Measurements from ENCODE around the gene SRC.

Gene SRC

DNA sequence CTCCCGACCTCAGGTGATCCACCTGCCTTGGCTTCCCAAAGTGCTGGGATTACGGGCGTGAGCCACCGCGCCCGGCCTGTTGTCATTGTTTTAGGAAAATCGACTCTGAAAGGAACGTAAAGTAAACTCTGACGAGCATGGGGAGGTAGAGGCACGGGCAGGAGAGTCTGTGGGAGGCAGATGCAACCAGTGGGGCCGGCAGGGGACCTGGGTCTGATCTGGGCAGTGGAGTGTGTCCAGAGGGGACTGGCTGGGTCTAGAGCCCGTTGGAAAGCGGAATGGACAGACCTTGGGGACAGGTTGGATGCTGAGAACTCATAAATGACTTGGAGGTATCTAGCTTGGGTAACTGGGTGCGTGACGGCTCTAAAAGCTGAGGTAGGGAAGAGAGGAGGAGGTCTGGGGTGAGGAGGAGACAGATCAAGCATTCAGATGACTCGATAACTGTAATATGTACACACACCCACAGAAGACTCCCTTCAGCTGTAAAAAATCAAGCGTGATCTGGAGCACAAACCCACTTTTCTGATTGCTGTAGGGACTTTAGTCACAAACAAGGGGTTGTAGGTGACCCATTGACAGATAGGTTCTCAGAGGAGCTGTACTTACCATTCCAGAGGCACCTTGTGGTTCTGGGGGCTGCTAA, 34.1 kb upstream of the SRC start:
- H3K4me3 ChIP-seq (ENCODE audit: insufficient read depth, low read length, poor library complexity, severe bottlenecking): no peak overlapping the region
- H3K27ac ChIP-seq (ENCODE audit: low read depth, low read length): no peak overlapping the region
- no peaks in the 10 kb centered on the region for H4K20me1 ChIP-seq (ENCODE audit: low read depth, low read length)
- no peaks in the 10 kb centered on the region; the same call in 1 of the 2 replicates for H3K79me2 ChIP-seq (ENCODE audit: insufficient read depth, low read length)
- no peaks in the 10 kb centered on the region for H3K9me3 ChIP-seq (ENCODE audit: insufficient read depth, low read length)
- no peaks in the 10 kb centered on the region for H3K36me3 ChIP-seq (ENCODE audit: low read length)
- H3K4me2 ChIP-seq (ENCODE audit: low read depth, low read length, poor library complexity, severe bottlenecking): no peak overlapping the region
- H3K9ac ChIP-seq (ENCODE audit: low read length): no peak overlapping the region
- H2AFZ ChIP-seq (ENCODE audit: low read depth, low read length, severe bottlenecking): no peak overlapping the region
- H3K27me3 ChIP-seq (ENCODE audit: low read length): no peaks in the 10 kb centered on the region
- TF ChIP-seq, protein P1, sequence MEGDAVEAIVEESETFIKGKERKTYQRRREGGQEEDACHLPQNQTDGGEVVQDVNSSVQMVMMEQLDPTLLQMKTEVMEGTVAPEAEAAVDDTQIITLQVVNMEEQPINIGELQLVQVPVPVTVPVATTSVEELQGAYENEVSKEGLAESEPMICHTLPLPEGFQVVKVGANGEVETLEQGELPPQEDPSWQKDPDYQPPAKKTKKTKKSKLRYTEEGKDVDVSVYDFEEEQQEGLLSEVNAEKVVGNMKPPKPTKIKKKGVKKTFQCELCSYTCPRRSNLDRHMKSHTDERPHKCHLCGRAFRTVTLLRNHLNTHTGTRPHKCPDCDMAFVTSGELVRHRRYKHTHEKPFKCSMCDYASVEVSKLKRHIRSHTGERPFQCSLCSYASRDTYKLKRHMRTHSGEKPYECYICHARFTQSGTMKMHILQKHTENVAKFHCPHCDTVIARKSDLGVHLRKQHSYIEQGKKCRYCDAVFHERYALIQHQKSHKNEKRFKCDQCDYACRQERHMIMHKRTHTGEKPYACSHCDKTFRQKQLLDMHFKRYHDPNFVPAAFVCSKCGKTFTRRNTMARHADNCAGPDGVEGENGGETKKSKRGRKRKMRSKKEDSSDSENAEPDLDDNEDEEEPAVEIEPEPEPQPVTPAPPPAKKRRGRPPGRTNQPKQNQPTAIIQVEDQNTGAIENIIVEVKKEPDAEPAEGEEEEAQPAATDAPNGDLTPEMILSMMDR (IDR thresholded peaks at IDR 0.05; ENCODE audit: insufficient read depth, low read length, poor library complexity, severe bottlenecking): no peak
- no peak for TF ChIP-seq EZH2phosphoT487 (conservative IDR thresholded peaks at IDR 0.05; ENCODE audit: low read length)
- H3F3A ChIP-seq (ENCODE audit: insufficient read depth): no peaks in the 10 kb centered on the region
- H3K9me2 ChIP-seq (replicated peaks; ENCODE audit: insufficient read depth, low read length): no peaks in the 10 kb centered on the region

DNA sequence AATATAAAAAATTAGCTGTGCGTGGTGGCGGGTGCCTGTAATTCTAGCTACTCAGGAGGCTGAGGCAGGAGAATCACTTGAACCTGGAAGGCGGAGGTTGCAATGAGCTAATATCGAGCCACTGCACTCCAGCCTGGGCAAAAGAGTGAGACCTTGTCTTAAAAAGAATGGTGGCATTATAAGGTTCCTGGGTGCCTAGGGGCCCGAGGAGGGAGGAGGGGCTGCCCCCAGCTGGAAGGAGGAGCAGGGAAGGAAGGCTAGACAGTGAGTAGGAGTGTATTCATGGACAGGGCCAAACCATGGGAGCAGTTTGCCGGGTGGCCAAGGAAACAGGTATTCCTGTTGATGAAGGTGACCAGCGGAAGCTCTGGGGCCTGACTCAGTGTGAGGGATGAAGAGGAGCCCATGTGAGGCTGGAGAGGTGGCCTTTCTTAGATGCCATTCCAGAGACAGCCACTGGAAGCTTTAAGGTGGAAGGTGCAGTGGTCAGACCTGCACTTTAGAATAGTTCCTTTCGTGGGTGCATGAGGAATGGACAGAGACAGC, 32.3 kb upstream of the SRC start:
- H3F3A ChIP-seq (ENCODE audit: insufficient read depth): no peaks in the 10 kb centered on the region
- H3K4me3 ChIP-seq (ENCODE audit: insufficient read depth, low read length, poor library complexity, severe bottlenecking): no peak overlapping the region
- no peak overlapping the region for H2AFZ ChIP-seq (ENCODE audit: low read depth, low read length, severe bottlenecking)
- H3K27me3 ChIP-seq (ENCODE audit: low read length): no peaks in the 10 kb centered on the region
- H4K20me1 ChIP-seq (ENCODE audit: low read depth, low read length): no peaks in the 10 kb centered on the region
- no peak overlapping the region for H3K4me2 ChIP-seq (ENCODE audit: low read depth, low read length, poor library complexity, severe bottlenecking)
- H3K9me3 ChIP-seq (ENCODE audit: insufficient read depth, low read length): no peaks in the 10 kb centered on the region
- no peaks in the 10 kb centered on the region; the same call in 1 of the 2 replicates for H3K79me2 ChIP-seq (ENCODE audit: insufficient read depth, low read length)
- H3K9me2 ChIP-seq (replicated peaks; ENCODE audit: insufficient read depth, low read length): no peaks in the 10 kb centered on the region
- no peak overlapping the region for H3K27ac ChIP-seq (ENCODE audit: low read depth, low read length)
- H3K36me3 ChIP-seq (ENCODE audit: low read length): no peaks in the 10 kb centered on the region
- no peak overlapping the region for H3K9ac ChIP-seq (ENCODE audit: low read length)
- TF ChIP-seq, protein P1 (IDR thresholded peaks at IDR 0.05; ENCODE audit: insufficient read depth, low read length, poor library complexity, severe bottlenecking): no peak
- no peak for TF ChIP-seq EZH2phosphoT487 (conservative IDR thresholded peaks at IDR 0.05; ENCODE audit: low read length)

DNA sequence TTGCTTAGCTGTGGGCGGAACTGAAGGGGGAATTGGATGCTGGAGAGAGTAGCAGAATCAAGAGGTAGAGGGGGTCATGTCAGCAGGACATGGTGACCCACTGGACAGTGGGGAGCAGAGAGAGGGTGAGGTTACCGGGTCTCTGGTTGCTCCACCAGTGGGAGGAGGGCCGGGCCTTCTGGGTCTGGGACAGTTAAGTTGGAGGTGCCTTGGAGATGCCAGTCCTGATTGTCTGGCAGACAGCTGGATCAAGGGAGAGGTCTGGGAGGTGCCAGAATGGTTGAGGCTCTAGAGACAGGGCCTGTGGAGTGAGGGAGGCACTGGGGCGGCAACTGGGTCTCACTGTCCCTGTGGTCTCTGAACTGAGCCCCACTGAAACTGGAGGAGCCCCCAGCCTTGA, 31.8 kb upstream of the SRC start:
- no peaks in the 10 kb centered on the region for H3K9me3 ChIP-seq (ENCODE audit: insufficient read depth, low read length)
- no peak overlapping the region for H3K27ac ChIP-seq (ENCODE audit: low read depth, low read length)
- no peaks in the 10 kb centered on the region for H3K9me2 ChIP-seq (replicated peaks; ENCODE audit: insufficient read depth, low read length)
- no peak overlapping the region for H2AFZ ChIP-seq (ENCODE audit: low read depth, low read length, severe bottlenecking)
- H3K4me3 ChIP-seq (ENCODE audit: insufficient read depth, low read length, poor library complexity, severe bottlenecking): no peak overlapping the region
- no peaks in the 10 kb centered on the region for H3K27me3 ChIP-seq (ENCODE audit: low read length)
- no peaks in the 10 kb centered on the region for H4K20me1 ChIP-seq (ENCODE audit: low read depth, low read length)
- no peak overlapping the region for H3K4me2 ChIP-seq (ENCODE audit: low read depth, low read length, poor library complexity, severe bottlenecking)
- H3F3A ChIP-seq (ENCODE audit: insufficient read depth): no peaks in the 10 kb centered on the region
- H3K36me3 ChIP-seq (ENCODE audit: low read length): no peaks in the 10 kb centered on the region
- no peaks in the 10 kb centered on the region; the same call in 1 of the 2 replicates for H3K79me2 ChIP-seq (ENCODE audit: insufficient read depth, low read length)
- H3K9ac ChIP-seq (ENCODE audit: low read length): no peak overlapping the region
- TF ChIP-seq, protein P1 (IDR thresholded peaks at IDR 0.05; ENCODE audit: insufficient read depth, low read length, poor library complexity, severe bottlenecking): no peak
- no peak for TF ChIP-seq EZH2phosphoT487 (conservative IDR thresholded peaks at IDR 0.05; ENCODE audit: low read length)

Measured in SU-DHL-6 (cell line).